Measurements from ENCODE around the gene METTL25B. TPM values are rescaled to one million over a fixed set of nuclear protein-coding genes. Genes with fewer than 3 reads are reported as not detected.

The METTL25B gene
- total and polyA plus RNA-seq, 2 of the 13 experiments (the other 11 are each of a cell fraction or from before 2014, with no cell fraction given), result 11.9 to 24.0 TPM

GRCh38 chr1:156746728-156747631 lies 18.7 kb downstream of the METTL25B start (continued):
- TF ChIP-seq HIC2 (CRISPR knock-in tag; IDR thresholded peaks at IDR 0.05; ENCODE audit: low read depth) (peak; percentile 25; the same call in 1 of the 2 replicates), ZFX (CRISPR knock-in tag; IDR thresholded peaks at IDR 0.05; ENCODE audit: low read depth) (peak; percentile 84), MED1 (CRISPR knock-in tag; IDR thresholded peaks at IDR 0.05) (peak; percentile 51; the same call in 1 of the 2 replicates), CENPBD1 (CRISPR knock-in tag; IDR thresholded peaks at IDR 0.05; ENCODE audit: borderline replicate concordance, low read depth) (no peak), TMF1 (CRISPR knock-in tag; IDR thresholded peaks at IDR 0.05; ENCODE audit: low read depth) (no peak), CEBPZ (IDR thresholded peaks at IDR 0.05; ENCODE audit: low read length) (no peak), TCF7L2 (IDR thresholded peaks at IDR 0.05; ENCODE audit: low read depth, low read length) (no peak), RBFOX2 (IDR thresholded peaks at IDR 0.05; ENCODE audit: low read depth, low read length) (peak; percentile 64), ZNF275 (CRISPR knock-in tag; IDR thresholded peaks at IDR 0.05; ENCODE audit: borderline replicate concordance) (no peak), ZNF205 (CRISPR knock-in tag; IDR thresholded peaks at IDR 0.05) (no peak; the same call in 1 of the 2 replicates), FUBP1 (CRISPR knock-in tag; IDR thresholded peaks at IDR 0.05; ENCODE audit: borderline replicate concordance) (no peak), ZBTB7B (CRISPR knock-in tag; IDR thresholded peaks at IDR 0.05) (no peak), MXD1 (CRISPR knock-in tag; IDR thresholded peaks at IDR 0.05) (no peak), HMG20A (CRISPR knock-in tag; IDR thresholded peaks at IDR 0.05; ENCODE audit: borderline replicate concordance) (no peak), AKAP8 (CRISPR knock-in tag; IDR thresholded peaks at IDR 0.05) (no peak), KDM3A (CRISPR knock-in tag; IDR thresholded peaks at IDR 0.05; ENCODE audit: low read depth) (no peak), CCDC6 (CRISPR knock-in tag; IDR thresholded peaks at IDR 0.05) (0 out of 2 replicates have a peak, but pooled peaks have one; percentile 16)

Data from HepG2 (cell line).